Activated naive CD8-positive, alpha-beta T cell treated with anti-CD3 and anti-CD28 coated beads for 36 hours (primary cell): ENCODE results near the gene PTPRD. TPM values are rescaled to one million over a fixed set of nuclear protein-coding genes. Genes with fewer than 3 reads are reported as not detected.

Source experiments
- DNase-seq: peaks from one replicate; pipeline ENCODE4 v3.0.0; 2021
- H3K27ac Mint-ChIP-seq: one replicate; pipeline ENCODE4 v1.8.0; 2022; ENCODE audit warnings: mild to moderate bottlenecking, moderate library complexity, mixed read lengths
- H3K27me3 Mint-ChIP-seq: one replicate; pipeline ENCODE4 v1.8.0; 2022; ENCODE audit warnings: mild to moderate bottlenecking, mixed read lengths
- H3K36me3 Mint-ChIP-seq: one replicate; pipeline ENCODE4 v1.8.0; 2021; ENCODE audit warnings: mild to moderate bottlenecking, mixed read lengths
- H3K4me1 Mint-ChIP-seq: one replicate; pipeline ENCODE4 v1.8.0; 2021; ENCODE audit warnings: mixed read lengths
- H3K4me3 Mint-ChIP-seq: one replicate; pipeline ENCODE4 v1.8.0; 2022; ENCODE audit warnings: mild to moderate bottlenecking, moderate library complexity, mixed read lengths
- H3K9me3 Mint-ChIP-seq: one replicate; pipeline ENCODE4 v1.8.0; 2022; ENCODE audit warnings: mixed read lengths
- total RNA-seq, 2 experiments: library from RNA; stranded (reverse); gene quantifications; one replicate each; pipeline ENCODE4 v1.2.3, GENCODE V29; 2021

The PTPRD gene
- total RNA-seq, 2 experiments from 2014 or later, result 0.16 to 0.18 TPM

DNA sequence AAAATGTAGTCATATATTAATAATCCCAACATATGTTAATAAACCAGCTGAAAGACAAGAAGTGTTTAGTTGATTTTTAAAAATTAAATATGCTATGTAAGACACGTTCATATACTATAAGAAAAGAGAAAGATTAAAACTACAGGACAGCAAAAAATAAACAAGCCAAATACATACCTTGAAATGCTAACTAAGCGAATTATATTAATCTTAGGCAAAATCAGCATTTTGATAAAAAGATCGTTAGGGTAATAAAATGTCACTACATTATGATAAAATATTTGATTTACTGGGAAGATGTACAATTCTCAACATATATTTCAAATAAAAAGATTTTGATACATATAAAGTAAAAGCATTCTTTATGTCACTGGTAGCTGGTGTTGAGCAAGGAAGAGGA is 938.3 kb downstream of the PTPRD start:
- no peaks in the 10 kb centered on the region for H3K27me3 Mint-ChIP-seq
- no peak overlapping the region for H3K4me3 Mint-ChIP-seq
- H3K4me1 Mint-ChIP-seq, result no peaks in the 10 kb centered on the region
- H3K36me3 Mint-ChIP-seq, result no peaks in the 10 kb centered on the region
- no peaks in the 10 kb centered on the region for H3K9me3 Mint-ChIP-seq
- DNase-seq, result no peak
- H3K27ac Mint-ChIP-seq, result no peak overlapping the region

GRCh38 chr9:9670454-9670853 is 942.3 kb downstream of the PTPRD start:
- H3K27me3 Mint-ChIP-seq, result no peaks in the 10 kb centered on the region
- no peak overlapping the region for H3K27ac Mint-ChIP-seq
- peaks cover 1% of the 10 kb centered on the region for H3K9me3 Mint-ChIP-seq
- DNase-seq, result no peak
- H3K4me3 Mint-ChIP-seq, result no peak overlapping the region
- no peaks in the 10 kb centered on the region for H3K4me1 Mint-ChIP-seq
- H3K36me3 Mint-ChIP-seq, result no peaks in the 10 kb centered on the region

- Mint-ChIP-seq H3K36me3 (no peaks in the 10 kb centered on the region), H3K9me3 (peaks cover 1% of the 10 kb centered on the region), H3K27me3 (no peaks in the 10 kb centered on the region), H3K4me1 (no peaks in the 10 kb centered on the region), H3K4me3 (no peak overlapping the region), H3K27ac (no peak overlapping the region)
- no peak for DNase-seq
Observed at GRCh38 chr9:9645006-9645405, 967.8 kb downstream of the PTPRD start.

DNA sequence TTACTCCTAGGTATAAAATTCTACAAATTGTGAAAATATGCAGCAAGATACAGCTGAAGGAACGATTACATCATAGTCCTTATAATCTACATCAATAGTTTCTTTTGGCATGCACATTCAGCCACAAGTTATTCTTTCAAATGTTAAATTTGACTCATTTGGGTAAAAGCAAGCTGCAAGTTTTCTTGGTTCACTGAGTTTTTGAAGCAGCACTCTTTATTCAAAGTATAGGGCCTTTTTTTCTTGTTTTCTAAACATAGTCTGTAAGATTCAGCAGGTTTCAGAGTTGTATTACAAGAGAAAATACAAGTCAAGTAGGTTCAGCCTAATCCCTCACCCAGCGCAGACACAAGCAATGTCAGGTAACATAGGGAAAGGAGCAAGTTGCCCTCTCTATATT is 981.5 kb downstream of the PTPRD start:
- Mint-ChIP-seq H3K36me3 (no peaks in the 10 kb centered on the region), H3K4me1 (no peaks in the 10 kb centered on the region), H3K9me3 (peaks cover 3% of the 10 kb centered on the region), H3K27me3 (no peaks in the 10 kb centered on the region), H3K27ac (no peak overlapping the region), H3K4me3 (no peak overlapping the region)
- DNase-seq, result no peak

GRCh38 chr9:9625248-9625647 is 987.6 kb downstream of the PTPRD start:
- DNase-seq, result no peak
- Mint-ChIP-seq H3K9me3 (peaks cover 2% of the 10 kb centered on the region), H3K27me3 (no peaks in the 10 kb centered on the region), H3K4me3 (no peak overlapping the region), H3K36me3 (no peaks in the 10 kb centered on the region), H3K4me1 (no peaks in the 10 kb centered on the region), H3K27ac (no peak overlapping the region)

DNA sequence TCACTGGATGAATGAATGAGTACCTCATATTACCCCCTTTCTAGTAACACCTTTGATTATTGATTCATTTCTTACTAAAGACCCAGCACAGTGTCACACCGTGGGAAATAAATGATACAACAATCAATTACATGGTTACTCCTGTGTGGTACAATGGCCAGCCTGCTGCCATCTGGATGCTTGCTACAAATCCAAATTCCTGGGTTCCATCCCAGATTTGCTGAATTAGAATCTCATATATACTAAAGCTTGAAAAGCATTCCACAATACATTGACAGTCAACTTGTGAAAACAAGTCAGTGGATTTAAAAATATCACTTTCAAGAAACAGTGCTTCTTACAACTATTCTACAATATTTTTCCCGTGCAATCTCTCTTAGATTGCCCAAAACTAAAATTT is 989.3 kb downstream of the PTPRD start:
- H3K4me3 Mint-ChIP-seq, result no peak overlapping the region
- DNase-seq, result no peak
- no peaks in the 10 kb centered on the region for H3K27me3 Mint-ChIP-seq
- H3K36me3 Mint-ChIP-seq, result no peaks in the 10 kb centered on the region
- no peaks in the 10 kb centered on the region for H3K4me1 Mint-ChIP-seq
- H3K27ac Mint-ChIP-seq, result no peak overlapping the region
- peaks cover 2% of the 10 kb centered on the region for H3K9me3 Mint-ChIP-seq

DNA sequence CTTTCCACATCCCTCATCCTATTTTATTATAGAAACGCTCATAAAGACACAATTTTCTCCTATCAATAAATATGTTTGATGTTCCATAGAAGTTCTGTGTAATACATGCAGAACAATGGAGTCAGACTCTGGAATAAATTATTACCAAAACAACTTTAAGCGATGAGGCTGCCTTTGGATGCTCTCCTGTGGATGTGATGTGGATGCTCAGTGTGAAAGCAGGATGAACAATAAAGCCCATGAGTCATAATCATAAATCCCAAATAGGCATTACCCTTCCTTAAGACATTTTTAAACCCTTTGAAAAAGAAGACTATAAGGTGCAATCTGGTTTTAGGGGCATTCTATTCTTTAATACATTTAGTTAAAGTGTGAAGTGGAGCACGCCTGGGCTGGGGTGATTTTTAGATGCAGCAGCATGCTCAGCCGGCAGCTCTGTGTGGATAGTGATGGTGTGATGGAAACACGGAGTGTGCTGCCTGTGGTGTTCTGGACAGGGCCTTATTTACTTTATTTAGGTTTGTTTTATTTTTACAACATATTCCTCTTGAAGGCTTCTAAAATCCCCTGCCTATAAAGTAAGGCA is 991.4 kb downstream of the PTPRD start:
- Mint-ChIP-seq H3K4me1 (no peaks in the 10 kb centered on the region), H3K27me3 (no peaks in the 10 kb centered on the region), H3K9me3 (no peaks in the 10 kb centered on the region), H3K27ac (no peak overlapping the region), H3K36me3 (no peaks in the 10 kb centered on the region), H3K4me3 (no peak overlapping the region)
- no peak for DNase-seq

DNA sequence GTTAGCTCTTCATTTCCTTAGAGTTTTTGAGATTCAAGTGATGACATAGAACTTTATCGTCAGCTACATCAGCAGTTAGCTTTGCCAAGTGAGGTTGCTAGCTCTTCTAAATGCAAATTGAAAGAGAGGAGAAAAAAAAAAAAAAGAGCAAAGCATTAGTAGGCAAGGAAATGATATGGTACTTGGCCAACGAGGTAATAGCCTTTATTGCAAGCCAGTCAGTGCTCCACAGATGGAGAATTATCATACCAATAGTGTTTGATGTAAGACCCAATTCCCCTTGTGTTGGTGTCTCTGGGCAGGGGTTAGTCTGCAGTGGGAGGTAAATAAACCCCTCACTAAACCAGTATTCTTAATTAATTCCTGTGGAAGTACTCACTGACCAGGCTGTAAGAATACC is 992.1 kb downstream of the PTPRD start:
- Mint-ChIP-seq H3K4me1 (no peaks in the 10 kb centered on the region), H3K36me3 (no peaks in the 10 kb centered on the region), H3K4me3 (no peak overlapping the region), H3K27me3 (no peaks in the 10 kb centered on the region), H3K9me3 (no peaks in the 10 kb centered on the region), H3K27ac (no peak overlapping the region)
- DNase-seq, result no peak

DNA sequence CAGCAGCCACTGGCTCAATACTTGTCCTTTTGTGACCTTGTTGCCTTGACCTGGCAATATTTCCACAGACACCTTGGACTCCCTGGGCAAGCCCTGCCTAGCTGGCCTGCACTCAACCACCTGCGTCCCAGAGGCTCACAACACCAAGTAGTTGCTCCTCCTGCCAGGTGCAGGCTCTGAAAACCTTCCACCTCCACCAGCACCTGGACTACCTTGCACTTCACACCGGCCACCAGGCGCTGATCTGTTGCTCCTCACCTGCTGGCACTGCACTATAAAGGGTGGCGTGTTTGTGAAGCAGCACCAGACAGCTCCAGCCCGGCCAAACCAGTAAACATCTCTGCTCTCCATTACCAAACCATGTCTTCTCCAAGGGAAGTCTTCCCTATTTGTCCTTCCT is 997.7 kb downstream of the PTPRD start:
- no peak overlapping the region for H3K27ac Mint-ChIP-seq
- H3K36me3 Mint-ChIP-seq, result no peaks in the 10 kb centered on the region
- no peaks in the 10 kb centered on the region for H3K9me3 Mint-ChIP-seq
- H3K27me3 Mint-ChIP-seq, result no peaks in the 10 kb centered on the region
- DNase-seq, result no peak
- no peak overlapping the region for H3K4me3 Mint-ChIP-seq
- no peaks in the 10 kb centered on the region for H3K4me1 Mint-ChIP-seq

DNA sequence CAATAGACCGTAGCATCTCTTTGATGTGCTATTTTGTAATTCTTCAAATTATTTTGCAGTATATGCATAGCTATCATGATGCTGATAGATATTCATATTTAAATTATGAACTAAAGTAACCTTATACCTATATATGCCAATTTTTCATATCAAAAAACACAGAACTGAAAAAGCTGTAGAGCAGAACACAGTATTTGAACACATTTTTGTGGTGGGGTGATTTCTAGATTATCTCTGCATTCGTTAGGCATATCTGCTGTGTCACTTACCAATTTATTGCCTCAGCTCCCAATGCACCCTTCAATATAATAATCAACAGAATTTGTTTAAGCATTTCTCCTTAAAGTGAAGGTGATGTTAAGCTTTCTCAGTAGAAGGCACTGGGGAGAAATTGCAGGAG is 998.2 kb downstream of the PTPRD start:
- H3K36me3 Mint-ChIP-seq, result no peaks in the 10 kb centered on the region
- DNase-seq, result no peak
- no peaks in the 10 kb centered on the region for H3K9me3 Mint-ChIP-seq
- H3K27me3 Mint-ChIP-seq, result no peaks in the 10 kb centered on the region
- no peaks in the 10 kb centered on the region for H3K4me1 Mint-ChIP-seq
- H3K4me3 Mint-ChIP-seq, result no peak overlapping the region
- no peak overlapping the region for H3K27ac Mint-ChIP-seq

DNA sequence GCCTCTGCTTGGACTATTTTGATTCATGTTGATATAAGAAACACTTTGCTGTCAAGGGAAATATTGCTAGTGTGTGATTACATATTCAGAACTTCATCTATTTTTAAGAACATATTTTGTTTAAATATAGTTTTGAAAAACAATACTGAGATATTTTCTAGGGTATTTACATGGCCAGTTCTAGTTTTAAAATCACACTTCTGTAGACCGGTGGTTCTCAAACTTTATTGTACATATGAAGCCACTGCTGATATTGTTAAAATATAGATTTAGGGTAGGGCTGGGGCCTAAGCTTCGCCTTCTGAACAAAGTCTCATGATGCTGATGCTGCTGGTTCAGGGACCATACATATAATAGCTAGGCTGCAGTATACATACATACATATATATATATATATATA is 1000.0 kb downstream of the PTPRD start:
- DNase-seq, result no peak
- Mint-ChIP-seq H3K27ac (no peak overlapping the region), H3K4me1 (no peaks in the 10 kb centered on the region), H3K9me3 (peaks cover 1% of the 10 kb centered on the region), H3K36me3 (no peaks in the 10 kb centered on the region), H3K4me3 (no peak overlapping the region), H3K27me3 (no peaks in the 10 kb centered on the region)

DNA sequence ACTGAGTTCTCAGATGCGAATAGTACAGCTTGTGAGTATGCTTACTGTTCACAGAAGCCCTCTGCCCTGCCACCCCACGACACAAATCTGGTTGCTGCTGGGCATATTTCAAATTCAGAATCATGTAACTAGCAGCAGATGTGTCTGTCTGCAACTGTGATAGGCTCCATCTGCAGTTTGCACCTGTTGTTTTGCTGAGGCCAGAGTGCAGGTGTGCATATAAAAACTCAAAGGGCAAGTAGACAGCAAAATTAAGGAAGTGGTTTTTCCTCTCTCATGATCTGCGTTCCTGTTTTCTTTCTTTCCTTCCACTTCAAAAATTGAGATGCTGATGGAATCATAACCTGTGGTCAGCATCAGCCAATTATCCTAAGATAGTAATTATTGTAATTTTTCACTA is 1000.5 kb downstream of the PTPRD start:
- no peaks in the 10 kb centered on the region for H3K27me3 Mint-ChIP-seq
- H3K9me3 Mint-ChIP-seq, result peaks cover 1% of the 10 kb centered on the region
- H3K4me1 Mint-ChIP-seq, result no peaks in the 10 kb centered on the region
- DNase-seq, result no peak
- no peak overlapping the region for H3K4me3 Mint-ChIP-seq
- no peaks in the 10 kb centered on the region for H3K36me3 Mint-ChIP-seq
- peak overlapping the region; percentile 16 for H3K27ac Mint-ChIP-seq

- Mint-ChIP-seq H3K27ac (no peak overlapping the region), H3K27me3 (no peaks in the 10 kb centered on the region), H3K4me3 (no peak overlapping the region), H3K4me1 (no peaks in the 10 kb centered on the region), H3K9me3 (peaks cover 1% of the 10 kb centered on the region), H3K36me3 (no peaks in the 10 kb centered on the region)
- DNase-seq, result no peak
Observed at GRCh38 chr9:9605681-9606080, 1007.1 kb downstream of the PTPRD start.

DNA sequence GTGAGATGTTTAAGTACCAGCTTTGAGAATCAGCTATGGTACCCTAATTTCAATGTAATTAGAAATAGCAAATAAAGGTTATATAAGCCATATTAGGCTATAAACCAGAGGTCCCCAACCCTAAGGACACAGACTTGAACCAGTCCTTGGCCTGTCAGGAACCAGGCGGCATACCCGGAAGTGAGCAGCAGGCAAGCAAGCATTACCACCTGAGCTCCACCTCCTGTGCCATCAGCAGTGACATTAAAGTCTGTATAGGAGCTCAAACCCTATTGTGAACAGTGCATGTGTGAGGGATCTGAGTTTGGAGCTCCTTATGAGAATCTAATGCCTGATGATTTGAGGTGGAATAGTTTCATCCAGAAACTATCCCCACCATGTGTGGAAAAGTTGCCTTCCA is 1009.5 kb downstream of the PTPRD start:
- no peak overlapping the region for H3K4me3 Mint-ChIP-seq
- DNase-seq, result no peak
- H3K9me3 Mint-ChIP-seq, result peaks cover 3% of the 10 kb centered on the region
- no peaks in the 10 kb centered on the region for H3K36me3 Mint-ChIP-seq
- no peaks in the 10 kb centered on the region for H3K27me3 Mint-ChIP-seq
- H3K27ac Mint-ChIP-seq, result no peak overlapping the region
- H3K4me1 Mint-ChIP-seq, result no peaks in the 10 kb centered on the region

DNA sequence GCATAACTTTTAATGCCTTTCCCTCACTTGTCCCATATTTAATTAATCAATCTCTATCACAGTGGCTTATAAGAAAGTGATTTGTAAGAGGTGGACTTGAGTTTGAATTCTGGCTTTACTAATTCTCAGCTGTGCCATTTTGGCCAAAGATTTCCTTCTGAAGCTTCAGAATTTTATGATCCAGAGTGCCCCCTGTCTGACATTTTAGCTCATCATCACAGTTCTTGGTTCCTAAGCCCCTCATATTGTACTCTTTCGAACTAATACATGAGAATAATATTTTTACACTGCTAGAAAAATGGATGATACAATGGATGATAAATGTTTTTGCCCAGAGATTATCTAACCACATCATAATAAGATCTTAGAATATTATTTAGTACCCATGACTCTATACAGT is 1014.1 kb downstream of the PTPRD start:
- no peak for DNase-seq
- Mint-ChIP-seq H3K4me3 (no peak overlapping the region), H3K9me3 (peaks cover 3% of the 10 kb centered on the region), H3K36me3 (no peaks in the 10 kb centered on the region), H3K27me3 (no peaks in the 10 kb centered on the region), H3K27ac (no peak overlapping the region), H3K4me1 (no peaks in the 10 kb centered on the region)

DNA sequence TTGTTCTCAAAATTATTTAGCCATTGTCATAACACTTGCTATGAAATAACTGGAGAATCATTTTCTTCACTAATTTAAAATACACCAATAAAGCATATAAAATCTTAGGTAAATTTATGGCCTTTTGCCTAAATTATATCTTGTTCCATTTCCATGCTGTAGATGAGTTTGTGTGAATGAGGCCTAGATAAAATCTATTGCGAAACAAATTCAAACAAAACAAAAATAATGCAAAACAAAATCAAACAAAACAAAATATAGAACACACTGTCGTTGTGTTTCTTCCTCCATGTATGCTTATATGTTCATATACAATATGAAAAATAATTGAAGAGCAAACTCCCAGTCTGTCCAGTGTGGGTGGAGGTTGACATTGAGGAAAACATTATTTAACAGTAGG is 1020.7 kb downstream of the PTPRD start:
- no peak for DNase-seq
- Mint-ChIP-seq H3K27me3 (no peaks in the 10 kb centered on the region), H3K27ac (no peak overlapping the region), H3K36me3 (no peaks in the 10 kb centered on the region), H3K9me3 (no peaks in the 10 kb centered on the region), H3K4me3 (no peak overlapping the region), H3K4me1 (no peaks in the 10 kb centered on the region)

GRCh38 chr9:9585920-9586319 is 1026.9 kb downstream of the PTPRD start:
- Mint-ChIP-seq H3K4me3 (no peak overlapping the region), H3K9me3 (no peaks in the 10 kb centered on the region), H3K36me3 (no peaks in the 10 kb centered on the region), H3K4me1 (no peaks in the 10 kb centered on the region), H3K27me3 (no peaks in the 10 kb centered on the region), H3K27ac (no peak overlapping the region)
- DNase-seq, result no peak
